Right lung (tissue), 10 donors: ENCODE measurements around the gene DCPS. TPM values are rescaled to one million over a fixed set of nuclear protein-coding genes. Genes with fewer than 3 reads are reported as not detected.
"Not testable (repeated sequence)": the region's sequence is repeated elsewhere in the genome, so short reads cannot be mapped to it uniquely, and the experiment has no call there.

Source experiments
- DNase-seq, 2 donors: peaks; one replicate each; pipeline ENCODE4 v3.0.0-alpha.2; 2013
- long read RNA-seq, 8 donors: transcript quantifications; one replicate each; lab custom pipeline, GENCODE V29; 2026
- polyA plus RNA-seq, 5 donors: library from polyadenylated mRNA; unstranded; fragments of 120-200 nt; gene quantifications; one replicate each; pipeline versions ENCODE4 v1.2.1 to v1.2.3, GENCODE V29; 2013; ENCODE audit warnings: inconsistent platforms in 1 of 5, low replicate concordance in 1 of 5; ENCODE audit not compliant: insufficient read length in 5 of 5, insufficient read depth in 1 of 5

The DCPS gene, protein sequence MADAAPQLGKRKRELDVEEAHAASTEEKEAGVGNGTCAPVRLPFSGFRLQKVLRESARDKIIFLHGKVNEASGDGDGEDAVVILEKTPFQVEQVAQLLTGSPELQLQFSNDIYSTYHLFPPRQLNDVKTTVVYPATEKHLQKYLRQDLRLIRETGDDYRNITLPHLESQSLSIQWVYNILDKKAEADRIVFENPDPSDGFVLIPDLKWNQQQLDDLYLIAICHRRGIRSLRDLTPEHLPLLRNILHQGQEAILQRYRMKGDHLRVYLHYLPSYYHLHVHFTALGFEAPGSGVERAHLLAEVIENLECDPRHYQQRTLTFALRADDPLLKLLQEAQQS
- polyA plus RNA-seq = 10 to 100 TPM; 19.5 to 24.9 (median 21.4) TPM
- long read RNA-seq, donor 1, transcript DCPS-201 (6 exons, 1,479 nt) = major isoform, 8 of 13 reads
- long read RNA-seq, donor 1, partial matches to known transcripts = 5 of 13 reads
- long read RNA-seq, donor 1, other reads (novel, unspliced or antisense) = 0 of 13 reads
- long read RNA-seq, donor 2, transcript DCPS-201 (6 exons, 1,479 nt) = major isoform, 12 of 19 reads
- long read RNA-seq, donor 2, partial matches to known transcripts = 7 of 19 reads
- long read RNA-seq, donor 2, other reads (novel, unspliced or antisense) = 0 of 19 reads
- long read RNA-seq, donor 3, transcript DCPS-201 (6 exons, 1,479 nt) = major isoform, 8 of 8 reads
- long read RNA-seq, donor 3, partial matches to known transcripts = 0 of 8 reads
- long read RNA-seq, donor 3, other reads (novel, unspliced or antisense) = 0 of 8 reads
- long read RNA-seq, donor 4, transcript DCPS-201 (6 exons, 1,479 nt) = major isoform, 5 of 5 reads
- long read RNA-seq, donor 4, partial matches to known transcripts = 0 of 5 reads
- long read RNA-seq, donor 4, other reads (novel, unspliced or antisense) = 0 of 5 reads
- long read RNA-seq, donor 5, transcript DCPS-201 (6 exons, 1,479 nt) = major isoform, 16 of 40 reads
- long read RNA-seq, donor 5, partial matches to known transcripts = 0 of 40 reads
- long read RNA-seq, donor 5, other reads (novel, unspliced or antisense) = 23 of 40 reads
- long read RNA-seq, donor 6, transcript DCPS-201 (6 exons, 1,479 nt) = major isoform, 12 of 12 reads
- long read RNA-seq, donor 6, partial matches to known transcripts = 0 of 12 reads
- long read RNA-seq, donor 6, other reads (novel, unspliced or antisense) = 0 of 12 reads
- long read RNA-seq, donor 7, transcript DCPS-201 (6 exons, 1,479 nt) = major isoform, 10 of 11 reads
- long read RNA-seq, donor 7, partial matches to known transcripts = 0 of 11 reads
- long read RNA-seq, donor 7, other reads (novel, unspliced or antisense) = 0 of 11 reads
- long read RNA-seq, donor 8, partial matches to known transcripts = 0 of 4 reads
- long read RNA-seq, donor 8, other reads (novel, unspliced or antisense) = 0 of 4 reads

- peak; percentile 90 to 93 for DNase-seq
Observed at GRCh38 chr11:126303623-126304456, at the start of gene DCPS. Gene DCPS (plus strand): TSS chr11:126304060. CDS start chr11:126304081, 21 bp downstream.

DNA sequence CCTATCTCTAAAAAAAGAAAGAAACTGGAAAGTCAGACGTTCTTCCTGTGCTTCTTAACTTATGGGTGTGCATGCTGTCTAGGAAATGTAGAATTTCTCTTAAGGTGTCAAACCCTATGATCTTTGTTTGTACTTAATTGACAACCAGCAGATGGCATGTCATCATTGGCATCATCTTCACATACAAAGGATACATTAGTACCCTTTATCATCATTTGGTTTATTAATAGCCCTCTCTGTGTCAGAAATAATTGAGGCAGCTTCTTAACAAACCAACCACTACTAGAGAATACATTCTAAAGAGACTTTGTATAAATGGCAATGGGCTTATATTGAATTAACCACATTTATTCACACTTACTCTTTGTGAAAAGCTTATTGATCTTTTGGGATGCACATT lies 49.0 kb upstream of the DCPS start:
- DNase-seq = no peak

DNA sequence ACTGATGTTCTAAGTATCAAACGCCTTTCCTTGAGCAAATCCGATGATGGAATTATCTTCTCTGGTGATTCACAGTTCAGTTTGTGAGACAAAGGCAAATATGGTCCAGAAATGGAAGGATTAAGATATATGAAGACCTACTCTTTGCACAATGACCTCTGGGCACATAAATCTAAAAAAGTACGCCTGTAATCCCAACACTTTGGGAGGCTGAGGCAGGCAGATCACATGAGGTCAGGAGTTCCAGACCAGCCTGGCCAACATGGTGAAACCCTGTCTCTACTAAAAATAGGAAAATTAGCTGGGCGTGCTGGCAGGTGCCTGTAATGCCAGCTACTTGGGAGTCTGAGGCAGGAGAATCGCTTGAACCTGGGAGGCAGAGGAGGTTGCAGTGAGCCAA lies 48.4 kb upstream of the DCPS start:
- DNase-seq = not testable (repeated sequence)

DNA sequence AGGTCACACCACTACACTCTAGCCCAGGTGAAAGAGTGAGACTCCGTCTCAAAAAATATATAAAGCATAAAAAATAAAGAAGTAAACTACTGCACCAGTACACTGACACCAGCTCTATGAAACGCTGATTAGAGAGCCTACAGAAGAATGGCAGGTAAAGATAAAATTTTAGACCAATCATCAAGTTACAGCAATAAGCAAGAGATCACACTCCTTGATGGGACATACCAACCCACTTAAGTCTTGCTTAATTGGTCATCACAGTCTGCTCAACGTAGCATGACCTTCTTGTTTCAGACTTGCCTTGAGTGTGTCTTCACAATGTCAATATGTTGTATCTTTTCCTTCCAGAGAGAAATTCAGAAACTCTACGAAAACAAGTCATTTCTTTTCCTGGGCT lies 47.6 kb upstream of the DCPS start:
- DNase-seq = no peak

DNA sequence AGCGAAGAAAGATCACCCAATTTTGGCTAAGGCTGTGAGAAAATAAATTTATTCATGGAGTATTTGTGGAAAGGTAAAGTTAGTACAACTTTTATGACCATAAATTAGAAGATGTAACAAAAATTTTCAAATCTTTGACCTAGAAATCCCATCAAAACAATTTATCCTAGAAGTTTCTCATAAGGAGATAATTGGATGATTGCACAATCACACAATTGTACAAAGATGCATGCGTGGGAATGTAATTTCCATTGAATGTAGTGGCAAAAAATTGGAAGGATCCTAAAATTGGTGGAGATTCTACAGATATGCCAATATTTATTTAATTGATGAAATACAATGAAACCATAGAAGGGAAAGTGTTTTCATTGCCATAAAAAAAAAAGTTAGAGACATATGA lies 46.7 kb upstream of the DCPS start:
- no peak for DNase-seq

DNA sequence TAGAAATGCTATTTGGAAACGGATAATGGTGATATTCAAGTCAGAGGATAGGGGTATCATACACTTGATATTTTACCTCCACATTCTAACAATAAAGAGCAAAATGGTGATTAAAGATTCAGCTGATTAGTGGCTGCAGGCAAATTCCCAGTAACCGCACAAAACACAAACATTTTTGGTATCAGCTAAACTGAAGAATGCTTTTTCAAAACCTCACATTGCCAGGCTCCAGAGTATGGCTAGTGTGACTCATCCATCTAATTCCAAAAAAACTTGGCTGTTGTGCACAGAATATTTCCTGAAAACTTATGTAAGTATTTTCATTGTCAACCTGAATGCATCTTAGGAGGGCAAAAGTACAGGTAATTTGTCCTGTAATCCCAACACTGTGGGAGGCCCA lies 46.1 kb upstream of the DCPS start:
- no peak for DNase-seq

DNA sequence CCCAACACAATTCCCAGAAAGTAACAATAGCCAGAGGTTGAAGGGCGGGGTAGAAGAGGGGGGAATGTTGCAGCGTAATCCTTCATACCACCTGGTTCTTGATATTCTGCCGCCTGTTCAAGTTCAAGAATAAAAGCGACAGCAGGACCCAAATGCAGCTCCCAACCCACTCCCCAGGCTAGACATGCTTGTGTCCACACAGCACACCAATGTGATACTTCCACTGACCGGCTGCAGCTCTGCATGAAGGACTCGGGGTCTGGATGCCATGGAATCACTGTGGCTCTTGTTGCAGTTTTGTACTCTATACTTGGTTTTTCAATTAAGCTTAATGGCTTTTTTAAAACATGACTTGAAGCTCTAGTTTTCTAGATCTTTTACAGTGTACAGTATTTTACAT lies 41.6 kb upstream of the DCPS start:
- no peak for DNase-seq

DNA sequence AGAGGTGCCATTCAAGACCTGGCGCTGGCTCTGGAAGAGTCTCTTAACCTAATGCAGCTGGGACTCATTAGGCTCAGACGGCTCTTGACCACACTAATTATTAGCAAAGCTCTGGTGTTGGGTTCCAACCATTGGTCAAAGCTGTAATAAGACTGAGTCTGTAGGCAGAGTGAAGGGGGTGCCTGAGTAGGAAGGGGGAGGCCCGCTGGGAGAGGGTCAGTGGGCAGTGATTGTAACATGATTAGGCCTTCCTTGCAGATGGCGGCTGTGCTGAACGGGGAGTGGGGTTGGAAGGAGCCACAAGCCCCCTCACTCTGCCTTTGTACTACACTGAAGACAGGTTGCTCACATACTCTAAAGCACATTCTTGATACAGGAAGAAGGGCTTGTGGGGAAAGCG lies 40.4 kb upstream of the DCPS start:
- no peak for DNase-seq

DNA sequence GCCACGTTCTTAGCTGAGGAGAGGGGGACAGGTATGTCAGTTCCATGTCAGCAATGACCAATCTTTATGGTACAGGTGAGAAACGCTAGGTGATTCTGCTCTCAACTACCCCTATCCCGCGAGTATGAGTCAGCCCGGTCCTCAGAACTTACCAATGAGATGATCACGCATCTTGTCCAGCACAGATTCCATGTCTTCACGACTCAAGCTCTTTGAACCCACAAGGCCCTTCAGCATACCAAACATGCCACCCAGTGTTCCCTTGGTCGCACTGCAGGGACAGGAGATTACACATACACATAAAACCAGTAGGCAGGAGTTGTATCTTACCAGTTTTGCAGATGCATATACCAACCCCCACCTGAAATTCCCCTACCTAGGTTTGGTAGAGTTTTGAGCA lies 38.0 kb upstream of the DCPS start:
- DNase-seq = no peak

- no peak for DNase-seq
Observed at GRCh38 chr11:126267650-126268049, 36.2 kb upstream of the DCPS start.

DNA sequence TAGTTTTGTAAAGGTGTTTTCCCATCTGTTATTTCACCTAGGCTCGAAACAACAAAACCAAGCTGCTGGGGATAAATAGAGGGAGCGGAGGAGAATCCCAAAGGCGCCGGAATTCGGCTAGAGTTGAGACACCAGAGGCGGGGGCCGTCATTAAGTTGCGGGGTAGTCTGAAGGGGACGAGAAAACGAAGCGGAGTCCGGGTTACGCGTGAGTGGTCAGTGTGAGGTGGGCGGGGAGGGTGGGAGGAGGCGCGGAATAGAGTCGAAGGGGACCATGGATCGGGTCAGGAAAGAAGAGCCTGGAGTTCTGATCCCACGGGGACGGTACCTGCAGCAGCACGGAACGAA lies 35.5 kb upstream of the DCPS start:
- no peak for DNase-seq

- peak; percentile 98 for DNase-seq
Observed at GRCh38 chr11:126268708-126269579, 34.9 kb upstream of the DCPS start, which contains the start of the genes FOXRED1 and SRPRA. Gene FOXRED1 (plus strand): TSS chr11:126269154. CDS start chr11:126269207, 53 bp downstream. Gene SRPRA (minus strand): TSS chr11:126268895. CDS start chr11:126268804, 91 bp downstream.

DNA sequence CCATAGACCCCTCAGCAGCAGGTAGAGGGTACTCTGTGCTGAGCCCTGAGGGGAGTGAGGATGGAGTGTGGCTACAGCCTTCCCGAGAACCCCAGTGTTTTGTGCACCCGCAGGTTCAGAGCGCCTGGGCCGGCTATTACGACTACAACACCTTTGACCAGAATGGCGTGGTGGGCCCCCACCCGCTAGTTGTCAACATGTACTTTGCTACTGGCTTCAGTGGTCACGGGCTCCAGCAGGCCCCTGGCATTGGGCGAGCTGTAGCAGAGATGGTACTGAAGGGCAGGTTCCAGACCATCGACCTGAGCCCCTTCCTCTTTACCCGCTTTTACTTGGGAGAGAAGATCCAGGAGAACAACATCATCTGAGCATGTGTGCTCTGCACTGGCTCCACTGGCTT lies 26.5 kb upstream of the DCPS start:
- no peak for DNase-seq

DNA sequence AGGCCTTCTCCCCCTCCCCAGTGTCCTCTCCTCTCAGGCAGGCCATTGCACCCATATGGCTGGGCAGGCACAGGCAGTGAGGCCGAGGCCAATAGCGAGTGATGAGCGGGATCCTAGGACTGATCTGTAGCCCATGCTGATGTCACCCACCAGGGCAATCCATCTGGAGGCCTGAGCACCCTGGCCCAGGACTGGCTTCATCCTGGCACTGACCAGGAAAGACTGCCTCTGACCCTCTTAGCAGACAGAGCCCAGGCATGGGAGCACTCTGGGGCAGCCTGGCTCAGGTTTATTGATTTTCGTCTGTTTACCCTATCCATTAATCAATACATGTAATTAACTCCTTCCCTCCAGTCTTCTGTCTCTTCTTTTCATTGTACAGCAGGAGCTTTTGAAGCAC lies 26.1 kb upstream of the DCPS start:
- DNase-seq = no peak

GRCh38 chr11:126279191-126279590 lies 24.7 kb upstream of the DCPS start:
- no peak for DNase-seq

GRCh38 chr11:126280595-126280994 lies 23.3 kb upstream of the DCPS start:
- no peak for DNase-seq

GRCh38 chr11:126281245-126281644 lies 22.6 kb upstream of the DCPS start:
- DNase-seq = no peak

DNA sequence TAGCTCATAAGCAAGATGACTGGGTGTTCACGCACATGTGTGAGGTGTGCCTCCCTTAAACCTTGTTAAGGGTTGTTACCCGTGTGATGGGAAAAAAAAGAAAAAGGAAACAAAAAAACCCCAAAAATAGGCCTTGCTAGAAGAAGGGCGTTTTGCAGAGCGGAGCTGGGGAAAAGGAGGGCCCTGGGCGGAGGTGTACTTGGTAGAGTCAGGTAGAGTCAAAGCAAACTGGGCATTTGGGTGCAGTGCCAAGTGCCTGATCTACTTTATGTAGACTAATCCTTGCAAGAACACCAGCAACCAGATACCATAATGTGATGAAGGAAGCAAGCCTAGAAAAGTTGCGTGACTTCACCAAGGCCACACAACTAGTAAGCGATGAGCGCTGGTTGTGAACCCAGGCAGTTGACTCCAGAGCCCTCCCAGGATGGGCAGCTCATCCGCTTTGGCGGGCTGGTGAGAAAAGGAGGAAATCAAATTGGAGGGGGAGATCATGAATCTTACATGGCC lies 22.1 kb upstream of the DCPS start:
- no peak for DNase-seq

DNA sequence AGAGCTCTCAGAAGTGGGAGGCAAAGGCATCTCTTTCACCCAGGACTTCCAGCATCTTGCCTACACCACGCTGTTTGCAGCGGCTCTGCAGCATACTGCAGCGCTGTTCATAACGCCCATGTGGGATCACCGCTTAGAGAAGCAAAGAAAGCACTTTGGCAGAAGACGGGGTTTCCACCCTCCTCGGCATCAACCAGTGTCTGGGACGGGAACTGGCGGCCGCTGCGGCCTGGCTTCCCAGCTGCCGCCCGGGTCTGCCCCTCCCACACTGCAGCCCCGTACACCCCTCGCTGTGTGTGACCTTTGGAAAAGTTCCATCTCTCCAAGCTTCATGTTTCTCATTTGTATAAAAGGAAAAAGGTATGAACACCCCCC lies 21.5 kb upstream of the DCPS start:
- peak in 1 of 2 donors; percentile 57 for DNase-seq
